Activated CD8-positive, alpha-beta memory T cell treated with anti-CD3 and anti-CD28 coated beads for 48 hours (primary cell): ENCODE results near the gene ATG2B.

Experiments used
- DNase-seq, 3 experiments: peaks; one replicate each; pipeline ENCODE4 v3.0.0-alpha.2; 2020; ENCODE audit warnings: low read depth in 2 of 3, low spot score in 2 of 3

ATG2B gene

GRCh38 chr14:96274122-96274521 lies 89.0 kb downstream of the ATG2B start:
- DNase-seq = no peak

- no peak for DNase-seq
Observed at GRCh38 chr14:96273629-96274028, 89.5 kb downstream of the ATG2B start.

- no peak for DNase-seq
Observed at GRCh38 chr14:96272777-96273473, 90.2 kb downstream of the ATG2B start.

GRCh38 chr14:96271421-96271762 lies 91.7 kb downstream of the ATG2B start:
- DNase-seq = no peak

- DNase-seq = no peak
Observed at GRCh38 chr14:96270565-96271420, 92.3 kb downstream of the ATG2B start.

GRCh38 chr14:96269359-96269710 lies 93.8 kb downstream of the ATG2B start:
- no peak for DNase-seq

- no peak for DNase-seq
Observed at GRCh38 chr14:96268431-96269358, 94.4 kb downstream of the ATG2B start.

GRCh38 chr14:96267916-96268315 lies 95.2 kb downstream of the ATG2B start:
- no peak for DNase-seq

- DNase-seq = no peak
Observed at GRCh38 chr14:96267336-96267735, 95.8 kb downstream of the ATG2B start.

GRCh38 chr14:96265383-96266095 lies 97.6 kb downstream of the ATG2B start:
- DNase-seq = no peak

- DNase-seq = no peak
Observed at GRCh38 chr14:96264853-96265252, 98.3 kb downstream of the ATG2B start.

GRCh38 chr14:96264200-96264553 lies 99.0 kb downstream of the ATG2B start:
- no peak for DNase-seq

- no peak for DNase-seq
Observed at GRCh38 chr14:96263347-96264199, 99.6 kb downstream of the ATG2B start.

GRCh38 chr14:96261772-96262655 lies 101.1 kb downstream of the ATG2B start:
- no peak for DNase-seq

GRCh38 chr14:96261053-96261452 lies 102.1 kb downstream of the ATG2B start:
- no peak for DNase-seq

GRCh38 chr14:96260341-96260821 lies 102.8 kb downstream of the ATG2B start:
- no peak for DNase-seq

- DNase-seq = no peak
Observed at GRCh38 chr14:96257900-96258299, 105.2 kb downstream of the ATG2B start.

GRCh38 chr14:96257056-96257455 lies 106.1 kb downstream of the ATG2B start:
- DNase-seq = no peak

GRCh38 chr14:96256407-96256806 lies 106.7 kb downstream of the ATG2B start:
- no peak for DNase-seq
